Tibial nerve (tissue), 4 donors: ENCODE results near the gene TARBP2.

ENCODE experiments used
- CTCF ChIP-seq, 5 experiments: fragments of 200-600 bp in 3 of 5; fragments of 450-650 bp in 2 of 5; sonication (generic) in 3 of 5; IDR thresholded peaks; one replicate each; pipeline ENCODE4 v1.5.1; 2016 to 2019; ENCODE audit warnings: antibody characterized with exemption in 5 of 5, mild to moderate bottlenecking in 3 of 5, moderate library complexity in 2 of 5
- EP300 ChIP-seq, 2 donors: sonication (generic); formaldehyde crosslinking; IDR thresholded peaks; one replicate each; pipeline ENCODE4 v1.6.1; 2017; ENCODE audit warnings: antibody characterized with exemption in 2 of 2, mild to moderate bottlenecking in 1 of 2
- POLR2A ChIP-seq, 2 donors: fragments of 450-650 bp; IDR thresholded peaks; one replicate each; pipeline ENCODE4 v1.6.1; 2017; ENCODE audit warnings: antibody characterized with exemption in 2 of 2, mild to moderate bottlenecking in 2 of 2, moderate library complexity in 2 of 2

GRCh38 chr12:53484686-53485575 lies 16.2 kb upstream of the TARBP2 start:
- TF ChIP-seq POLR2A (IDR thresholded peaks at IDR 0.05) (no peak), CTCF (IDR thresholded peaks at IDR 0.05) (no peak), EP300 (IDR thresholded peaks at IDR 0.05) (no peak)
